HL-60 (cell line): Measurements from ENCODE around the gene FZD4.

ENCODE experiments used
- DNase-seq, 2 experiments: peaks; one replicate each; pipeline ENCODE4 v3.0.0-alpha.2; 2010 to 2020; ENCODE audit warnings: low read depth in 1 of 2, low spot score in 1 of 2
- H3K27ac ChIP-seq: fragments of 250-450 bp; sonication (Bioruptor Pico); replicated peaks from 2 replicates; pipeline ENCODE4 v1.5.1; 2020; ENCODE audit warnings: mild to moderate bottlenecking, moderate library complexity
- H3K27me3 ChIP-seq: fragments of 250-450 bp; sonication (Bioruptor Pico); 2 replicates; pipeline ENCODE4 v1.5.1; 2021; ENCODE audit warnings: mild to moderate bottlenecking, moderate library complexity; ENCODE audit not compliant: insufficient read depth, poor library complexity, severe bottlenecking
- H3K4me3 ChIP-seq: replicated peaks from 2 replicates; pipeline ENCODE4 v1.5.1; 2011; ENCODE audit warnings: mild to moderate bottlenecking, control low read depth, low read length; ENCODE audit not compliant: insufficient read depth
- CTCF ChIP-seq: IDR thresholded peaks from one replicate; pipeline ENCODE4 v1.5.1; 2011; ENCODE audit warnings: low read length, control low read depth, inconsistent platforms; ENCODE audit not compliant: insufficient read depth
- GABPA ChIP-seq: IDR thresholded peaks from 2 replicates; pipeline ENCODE4 v1.6.1; 2012; ENCODE audit warnings: low read depth
- POLR2AphosphoS5 ChIP-seq: IDR thresholded peaks from 2 replicates; pipeline ENCODE4 v1.6.1; 2012; ENCODE audit warnings: low read depth
- REST ChIP-seq: IDR thresholded peaks from 2 replicates; pipeline ENCODE4 v1.6.1; 2012; ENCODE audit warnings: low read depth; ENCODE audit not compliant: insufficient replicate concordance
- SPI1 ChIP-seq: IDR thresholded peaks from 2 replicates; pipeline ENCODE4 v1.6.1; 2012; ENCODE audit warnings: low read depth, mild to moderate bottlenecking, borderline replicate concordance

FZD4 gene

GRCh38 chr11:86914865-86915519 is 40.2 kb downstream of the FZD4 start:
- no peak for DNase-seq
- TF ChIP-seq CTCF (no peak), POLR2AphosphoS5 (no peak), REST (no peak), SPI1 (no peak), GABPA (no peak)
- Histone ChIP-seq H3K27me3 (no peaks in the 10 kb centered on the region), H3K4me3 (no peak overlapping the region), H3K27ac (no peak overlapping the region)

- no peak overlapping the region for H3K27ac ChIP-seq
Measured at GRCh38 chr11:86912238-86912637, 43.0 kb downstream of the FZD4 start.

More at GRCh38 chr11:86912238-86912637, 43.0 kb downstream of the FZD4 start:
- Histone ChIP-seq H3K27me3 (no peaks in the 10 kb centered on the region), H3K4me3 (no peak overlapping the region)
- TF ChIP-seq CTCF = no peak
- no peak for TF ChIP-seq SPI1
- no peak for TF ChIP-seq POLR2AphosphoS5
- no peak for TF ChIP-seq REST
- no peak for TF ChIP-seq GABPA
- no peak for DNase-seq
